Renal pelvis (tissue), 3 donors: Measurements from ENCODE around the gene NEXN. TPM values are rescaled to one million over a fixed set of nuclear protein-coding genes. Genes with fewer than 3 reads are reported as not detected.

Source experiments
- polyA plus RNA-seq, 3 donors: library from polyadenylated mRNA; unstranded; fragments of 120-200 nt; gene quantifications; one replicate each; pipeline ENCODE4 v1.2.1, GENCODE V29; 2013; ENCODE audit not compliant: insufficient read length in 3 of 3

Gene NEXN
- polyA plus RNA-seq, 3 donors: 8.0 to 13.6 (median 10.0) TPM

Other genes with a start within 250 kb of the NEXN start
- 10 to 100 TPM; 55.5 to 63.5 (median 63.0) TPM for gene ZZZ3, start 206.0 kb upstream of the NEXN start, polyA plus RNA-seq
- gene USP33, start 128.8 kb upstream of the NEXN start, polyA plus RNA-seq: 100 to 1,000 TPM in 1 of 3 donors, 10 to 100 TPM in 2; 62.3 to 104 (median 91.4) TPM
- gene MIGA1, start 109.0 kb upstream of the NEXN start, polyA plus RNA-seq: 10 to 100 TPM; 13.0 to 21.3 (median 20.7) TPM
- 100 to 1,000 TPM; 280 to 364 (median 357) TPM for gene FUBP1, start 90.4 kb downstream of the NEXN start, polyA plus RNA-seq
- gene DNAJB4, start 116.3 kb downstream of the NEXN start, polyA plus RNA-seq: 10 to 100 TPM; 28.6 to 38.1 (median 35.5) TPM
- 10 to 100 TPM; 15.4 to 18.9 (median 18.1) TPM for gene GIPC2, start 157.3 kb downstream of the NEXN start, polyA plus RNA-seq